Stimulated activated CD4-positive, alpha-beta T cell treated with anti-CD3 and anti-CD28 coated beads, TNF-alpha, amount 100 ng/mL, for 48 hours (primary cell): Measurements from ENCODE around the gene PTGDS.

Source experiments
- DNase-seq, 3 donors: peaks; one replicate each; pipeline ENCODE4 v3.0.0-alpha.2; 2020; ENCODE audit warnings: low read depth in 3 of 3

Gene PTGDS

GRCh38 chr9:137008312-137008711 lies 31.0 kb downstream of the PTGDS start:
- no peak for DNase-seq

GRCh38 chr9:137009217-137009616 lies 31.9 kb downstream of the PTGDS start:
- no peak for DNase-seq

- DNase-seq = no peak
Measured at GRCh38 chr9:137009938-137010732, 32.8 kb downstream of the PTGDS start.

GRCh38 chr9:137011156-137011555 lies 33.9 kb downstream of the PTGDS start:
- no peak for DNase-seq

- DNase-seq = no peak
Measured at GRCh38 chr9:137011907-137012675, 34.8 kb downstream of the PTGDS start.

GRCh38 chr9:137012694-137013570 lies 35.6 kb downstream of the PTGDS start:
- no peak for DNase-seq

GRCh38 chr9:137013571-137013940 lies 36.3 kb downstream of the PTGDS start:
- DNase-seq = no peak

- DNase-seq = no peak
Measured at GRCh38 chr9:137014166-137014565, 36.9 kb downstream of the PTGDS start.

- DNase-seq = no peak
Measured at GRCh38 chr9:137014776-137015539, 37.7 kb downstream of the PTGDS start.

GRCh38 chr9:137015540-137015930 lies 38.2 kb downstream of the PTGDS start:
- no peak for DNase-seq

GRCh38 chr9:137015976-137016375 lies 38.7 kb downstream of the PTGDS start:
- no peak for DNase-seq

GRCh38 chr9:137016436-137016835 lies 39.1 kb downstream of the PTGDS start:
- no peak for DNase-seq

GRCh38 chr9:137017071-137017470 lies 39.8 kb downstream of the PTGDS start:
- no peak for DNase-seq

GRCh38 chr9:137017791-137018497 lies 40.6 kb downstream of the PTGDS start:
- no peak for DNase-seq

GRCh38 chr9:137018761-137019559 lies 41.7 kb downstream of the PTGDS start:
- DNase-seq = no peak

GRCh38 chr9:137019891-137020683 lies 42.8 kb downstream of the PTGDS start:
- DNase-seq = no peak

- DNase-seq = no peak
Measured at GRCh38 chr9:137020771-137021567, 43.7 kb downstream of the PTGDS start.

- no peak for DNase-seq
Measured at GRCh38 chr9:137021568-137021978, 44.3 kb downstream of the PTGDS start.
